Muscle layer of duodenum (tissue), 2 donors: ENCODE data around the gene SRP72.

Experiments used
- H3K27ac ChIP-seq: one replicate; pipeline ENCODE4 v1.7.0; 2013; ENCODE audit warnings: mild to moderate bottlenecking, low read length
- H3K27me3 ChIP-seq: one replicate; pipeline ENCODE4 v1.7.0; 2013; ENCODE audit warnings: low read depth, mild to moderate bottlenecking, control low read depth, low read length
- H3K36me3 ChIP-seq, 2 donors: one replicate each; pipeline ENCODE4 v1.7.0; 2013; ENCODE audit warnings: low read length in 2 of 2, control low read depth in 1 of 2, mild to moderate bottlenecking in 1 of 2; ENCODE audit not compliant: insufficient read depth in 2 of 2, control insufficient read depth in 1 of 2
- H3K4me1 ChIP-seq, 2 donors: one replicate each; pipeline ENCODE4 v1.7.0; 2013; ENCODE audit warnings: low read length in 2 of 2, mild to moderate bottlenecking in 2 of 2, control low read depth in 1 of 2, moderate library complexity in 1 of 2; ENCODE audit not compliant: insufficient read depth in 2 of 2, control insufficient read depth in 1 of 2
- H3K4me3 ChIP-seq, 2 donors: one replicate each; pipeline ENCODE4 v1.7.0; 2013; ENCODE audit warnings: low read length in 2 of 2, low read depth in 1 of 2, mild to moderate bottlenecking in 1 of 2
- H3K9me3 ChIP-seq, 2 donors: one replicate each; pipeline ENCODE4 v1.7.0; 2013; ENCODE audit warnings: low read length in 2 of 2, control low read depth in 1 of 2, mild to moderate bottlenecking in 1 of 2; ENCODE audit not compliant: control insufficient read depth in 1 of 2
- donor health status: healthy.

The SRP72 gene, protein sequence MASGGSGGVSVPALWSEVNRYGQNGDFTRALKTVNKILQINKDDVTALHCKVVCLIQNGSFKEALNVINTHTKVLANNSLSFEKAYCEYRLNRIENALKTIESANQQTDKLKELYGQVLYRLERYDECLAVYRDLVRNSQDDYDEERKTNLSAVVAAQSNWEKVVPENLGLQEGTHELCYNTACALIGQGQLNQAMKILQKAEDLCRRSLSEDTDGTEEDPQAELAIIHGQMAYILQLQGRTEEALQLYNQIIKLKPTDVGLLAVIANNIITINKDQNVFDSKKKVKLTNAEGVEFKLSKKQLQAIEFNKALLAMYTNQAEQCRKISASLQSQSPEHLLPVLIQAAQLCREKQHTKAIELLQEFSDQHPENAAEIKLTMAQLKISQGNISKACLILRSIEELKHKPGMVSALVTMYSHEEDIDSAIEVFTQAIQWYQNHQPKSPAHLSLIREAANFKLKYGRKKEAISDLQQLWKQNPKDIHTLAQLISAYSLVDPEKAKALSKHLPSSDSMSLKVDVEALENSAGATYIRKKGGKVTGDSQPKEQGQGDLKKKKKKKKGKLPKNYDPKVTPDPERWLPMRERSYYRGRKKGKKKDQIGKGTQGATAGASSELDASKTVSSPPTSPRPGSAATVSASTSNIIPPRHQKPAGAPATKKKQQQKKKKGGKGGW

DNA sequence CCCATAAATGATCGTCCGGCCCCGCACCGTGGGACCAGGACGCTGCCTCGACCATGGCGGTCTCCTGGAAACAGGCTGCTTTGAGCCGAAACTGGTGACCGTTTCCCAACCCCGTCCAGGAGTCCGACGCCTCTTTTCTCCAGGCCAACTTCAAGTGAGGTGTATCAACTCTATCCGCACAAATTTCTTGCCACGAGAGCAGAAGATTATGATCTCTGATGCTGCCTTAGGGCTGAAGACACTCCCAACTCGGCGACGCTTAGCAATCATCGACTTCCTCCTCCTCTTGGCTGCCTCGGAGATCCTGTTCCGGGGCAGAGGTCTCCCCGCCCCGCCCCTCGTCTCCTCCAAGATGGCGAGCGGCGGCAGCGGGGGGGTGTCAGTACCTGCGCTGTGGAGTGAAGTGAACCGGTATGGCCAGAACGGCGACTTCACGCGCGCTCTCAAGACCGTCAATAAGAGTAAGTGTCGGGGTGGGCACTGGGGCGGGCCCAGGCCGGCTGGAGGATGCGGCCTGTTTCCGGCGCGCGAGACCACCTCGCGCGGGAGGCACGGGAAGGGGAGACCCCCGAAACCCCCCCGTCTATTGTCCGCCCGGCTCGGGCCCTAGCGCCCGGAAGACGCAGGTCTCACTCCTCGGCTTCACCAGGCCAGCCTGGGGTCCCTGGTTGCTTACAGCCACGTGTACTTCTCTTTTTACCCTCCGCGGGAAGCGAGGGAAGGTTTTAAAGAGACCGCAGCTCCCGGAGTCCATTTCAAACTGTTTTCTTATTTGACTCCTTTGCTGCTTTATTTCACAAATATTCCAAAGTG is at the start of gene SRP72:
SRP72 (plus strand) TSS at position 334 of the 813 bp plus-strand sequence; CDS start at position 353, 19 bp downstream.
- Histone ChIP-seq H3K9me3 (no peaks in the 10 kb centered on the region), H3K27me3 (no peaks in the 10 kb centered on the region), H3K36me3 (peaks cover 8 to 15% of the 10 kb centered on the region in 2 donors), H3K4me3 (peak within 1 kb of the TSS; percentile 95 to 100), H3K4me1 (peaks cover 14 to 37% of the 10 kb centered on the region in 2 donors), H3K27ac (peak within 1 kb of the TSS; percentile 95)

DNA sequence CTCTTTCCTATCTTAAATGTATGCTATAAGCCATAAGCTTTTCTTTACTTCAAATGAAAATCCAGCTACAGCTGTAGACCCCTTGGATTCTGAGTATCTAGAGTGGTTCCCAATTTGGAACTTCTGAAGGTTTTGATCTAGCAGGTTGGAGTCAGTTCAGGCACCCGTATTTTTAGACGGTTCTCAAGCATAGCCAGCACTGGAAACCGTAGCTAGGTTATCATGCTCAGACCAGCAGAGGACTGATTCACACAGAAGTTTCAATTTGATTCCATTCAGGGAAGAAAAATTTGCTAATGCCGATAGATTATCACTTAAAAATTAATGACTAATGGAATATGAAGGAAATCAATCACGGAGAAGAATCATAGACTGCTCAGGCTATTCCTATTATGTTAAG is 43.2 kb upstream of the SRP72 start:
- Histone ChIP-seq H3K4me1 (no peaks in the 10 kb centered on the region), H3K4me3 (no peak overlapping the region), H3K27ac (no peak overlapping the region), H3K27me3 (no peaks in the 10 kb centered on the region), H3K9me3 (no peaks in the 10 kb centered on the region), H3K36me3 (no peaks in the 10 kb centered on the region)

DNA sequence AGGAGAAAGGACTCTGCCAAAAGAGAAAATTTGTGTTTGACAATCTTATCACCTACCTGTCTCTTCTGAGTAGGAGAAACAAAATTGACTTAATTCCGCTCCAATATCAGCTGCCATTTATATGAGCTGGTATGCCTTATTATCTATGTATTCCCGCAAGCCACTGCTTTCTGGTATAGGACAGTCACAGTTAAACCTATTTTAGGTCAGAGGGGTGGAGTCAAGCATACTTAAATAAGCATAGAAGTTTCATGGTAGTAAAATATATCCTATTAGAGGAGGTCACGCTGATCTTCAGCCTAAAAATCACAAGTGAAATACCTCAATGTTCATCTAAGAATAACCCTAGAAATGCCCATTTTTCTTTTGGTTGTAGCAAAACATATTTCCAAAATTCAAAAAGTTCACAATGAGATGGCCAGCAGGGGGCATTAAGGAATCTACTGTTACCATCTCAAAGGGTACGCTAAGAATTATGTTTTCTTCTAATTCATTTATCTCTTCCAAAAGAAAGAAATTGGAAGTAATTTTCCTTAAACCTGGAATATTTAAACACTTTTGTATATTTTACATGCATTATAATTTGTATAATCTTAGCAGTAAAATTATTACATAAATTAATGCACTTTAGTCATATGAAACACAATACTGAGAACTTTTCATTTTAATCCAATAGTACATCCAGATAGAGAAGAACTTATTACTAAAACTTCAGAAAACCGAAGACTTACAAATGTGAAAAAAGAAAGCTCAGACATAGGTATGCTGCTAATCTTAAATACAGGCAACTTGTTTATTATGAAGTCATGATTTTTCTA is 42.5 kb upstream of the SRP72 start:
- Histone ChIP-seq H3K4me3 (no peak overlapping the region), H3K27ac (no peak overlapping the region), H3K27me3 (no peaks in the 10 kb centered on the region), H3K4me1 (no peaks in the 10 kb centered on the region), H3K36me3 (no peaks in the 10 kb centered on the region), H3K9me3 (no peaks in the 10 kb centered on the region)

DNA sequence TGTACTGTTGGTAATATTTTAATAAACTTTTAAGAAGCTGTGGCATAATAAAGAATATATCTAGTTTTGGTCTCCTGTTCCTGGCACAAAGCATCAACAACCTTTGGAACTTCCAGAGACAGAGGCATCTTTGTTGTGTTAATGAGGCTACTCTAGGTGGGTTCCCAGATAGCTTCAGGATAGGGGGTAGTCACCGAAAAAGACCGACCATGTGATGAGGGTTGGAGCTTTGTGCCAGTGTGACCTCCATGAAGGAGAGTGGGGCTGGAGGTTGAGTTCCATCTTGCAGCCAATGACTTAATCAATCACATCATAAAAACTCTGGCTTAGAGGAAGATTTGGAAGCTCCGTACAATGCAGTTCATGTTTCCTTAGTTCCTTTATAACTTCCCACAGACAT is 41.9 kb upstream of the SRP72 start:
- Histone ChIP-seq H3K27ac (no peak overlapping the region), H3K27me3 (no peaks in the 10 kb centered on the region), H3K9me3 (no peaks in the 10 kb centered on the region), H3K36me3 (no peaks in the 10 kb centered on the region), H3K4me3 (no peak overlapping the region), H3K4me1 (no peaks in the 10 kb centered on the region)

DNA sequence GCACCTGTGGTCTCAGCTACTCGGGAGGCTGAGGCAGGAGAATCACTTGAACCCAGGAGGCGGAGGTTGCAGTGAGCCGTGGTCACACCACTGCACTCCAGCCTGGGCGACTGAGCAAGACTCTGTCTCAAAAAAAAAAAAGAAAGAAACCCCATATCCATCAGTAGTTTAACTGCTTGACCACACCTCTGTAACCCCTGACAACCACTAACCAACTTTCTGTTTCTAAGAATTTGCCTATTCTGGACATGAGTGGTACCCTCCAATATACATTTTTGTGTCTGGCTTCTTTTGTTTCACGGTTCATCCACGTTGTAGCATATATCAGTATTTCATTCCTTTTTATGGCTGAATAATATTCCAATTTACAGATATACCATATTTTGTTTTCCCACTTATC is 41.1 kb upstream of the SRP72 start:
- Histone ChIP-seq H3K27ac (no peak overlapping the region), H3K9me3 (no peaks in the 10 kb centered on the region), H3K27me3 (no peaks in the 10 kb centered on the region), H3K4me3 (no peak overlapping the region), H3K36me3 (no peaks in the 10 kb centered on the region), H3K4me1 (no peaks in the 10 kb centered on the region)

DNA sequence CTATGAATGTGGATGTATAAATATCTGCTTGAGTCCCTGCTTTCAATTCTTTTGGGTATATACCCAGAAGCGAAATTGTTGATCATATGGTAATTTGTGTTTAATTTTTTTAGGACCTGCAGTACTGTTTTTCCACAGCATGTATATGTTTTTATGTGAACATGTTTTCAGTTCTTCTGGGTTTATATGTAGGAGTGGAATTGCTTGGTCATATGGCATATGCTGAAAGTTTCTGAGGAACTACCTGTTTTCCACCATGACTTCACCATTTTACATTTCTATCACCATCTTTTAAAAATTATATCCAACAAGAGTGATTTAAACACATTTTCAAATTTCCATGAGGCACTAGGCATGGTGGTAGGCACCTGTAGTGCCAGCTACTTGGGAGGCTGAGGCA is 40.2 kb upstream of the SRP72 start:
- Histone ChIP-seq H3K36me3 (no peaks in the 10 kb centered on the region), H3K27ac (no peak overlapping the region), H3K4me3 (no peak overlapping the region), H3K9me3 (no peaks in the 10 kb centered on the region), H3K27me3 (no peaks in the 10 kb centered on the region), H3K4me1 (no peaks in the 10 kb centered on the region)

DNA sequence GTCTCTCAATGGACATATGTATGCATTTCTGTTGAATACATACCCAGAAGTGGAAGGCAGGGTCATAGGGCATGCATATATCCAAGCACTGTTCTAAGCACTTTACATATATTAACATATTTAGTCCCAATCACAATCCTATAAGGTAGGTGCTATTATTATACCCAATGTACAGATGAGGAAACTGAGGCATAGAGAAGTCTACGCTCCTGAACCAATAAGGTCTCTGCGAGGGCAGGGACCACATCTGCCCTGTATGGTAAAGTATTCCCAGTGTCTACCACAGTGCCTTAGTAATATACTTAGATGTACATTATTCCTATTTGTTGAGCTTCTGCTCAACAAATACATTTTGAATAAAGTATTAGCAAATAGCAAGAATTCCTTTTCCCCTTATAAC is 37.2 kb upstream of the SRP72 start:
- Histone ChIP-seq H3K9me3 (no peaks in the 10 kb centered on the region), H3K27me3 (no peaks in the 10 kb centered on the region), H3K4me1 (peaks cover 5% of the 10 kb centered on the region in 2 donors), H3K27ac (no peak overlapping the region), H3K36me3 (no peaks in the 10 kb centered on the region), H3K4me3 (no peak overlapping the region)

DNA sequence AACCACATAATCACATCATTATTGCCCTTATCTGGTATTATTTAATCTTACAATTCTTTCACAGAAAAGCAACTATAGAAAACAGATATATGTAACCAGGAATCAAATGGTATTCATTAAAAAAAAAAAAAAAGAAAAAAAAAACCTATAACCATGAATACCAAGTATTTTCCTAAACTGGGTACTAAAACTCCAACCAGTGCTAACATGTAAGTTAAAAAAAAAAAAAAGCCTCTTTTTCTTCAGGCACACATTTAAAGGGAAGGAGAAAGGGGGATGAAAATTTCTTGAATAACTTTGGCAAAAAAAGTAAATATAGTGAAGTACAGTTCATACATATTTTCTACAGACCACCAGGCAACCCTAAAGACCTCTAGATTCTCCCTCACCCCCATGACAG is 34.1 kb upstream of the SRP72 start:
- no peaks in the 10 kb centered on the region for H3K27me3 ChIP-seq
- no peak overlapping the region for H3K4me3 ChIP-seq

DNA sequence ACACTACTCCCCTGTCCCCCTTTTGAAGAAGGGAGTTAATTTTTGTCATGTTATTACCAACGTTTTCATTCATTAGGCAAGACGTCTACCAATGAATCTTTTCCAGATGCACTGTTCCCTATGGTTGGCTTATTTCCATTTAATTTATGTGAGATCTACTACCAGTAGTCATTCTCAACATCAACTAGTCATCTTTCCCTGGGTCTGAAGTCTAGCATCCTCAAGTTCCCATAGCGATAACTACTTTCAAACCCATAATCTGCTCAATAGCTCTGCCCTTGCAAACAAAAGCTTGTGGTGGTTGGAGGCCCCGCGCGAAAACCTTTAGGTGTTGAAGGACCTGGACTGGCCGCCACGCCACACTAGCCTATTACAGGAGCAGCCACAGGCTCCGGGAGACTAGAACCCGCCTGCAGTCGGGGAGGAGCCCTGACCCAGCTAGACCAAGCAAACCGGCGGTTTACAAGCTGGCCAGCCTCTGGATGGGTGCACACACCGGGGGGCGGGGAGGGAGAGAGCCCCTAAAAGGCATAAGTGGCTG is 32.7 kb upstream of the SRP72 start:
- Histone ChIP-seq H3K4me3 (peak overlapping the region; percentile 79 to 92), H3K27ac (peak overlapping the region; percentile 87), H3K27me3 (no peaks in the 10 kb centered on the region)

More for the DNA sequence above, 34.1 kb upstream of the SRP72 start:
- Histone ChIP-seq H3K27ac (no peak overlapping the region), H3K4me1 (peaks cover 5 to 15% of the 10 kb centered on the region in 2 donors), H3K36me3 (no peaks in the 10 kb centered on the region), H3K9me3 (no peaks in the 10 kb centered on the region)

DNA sequence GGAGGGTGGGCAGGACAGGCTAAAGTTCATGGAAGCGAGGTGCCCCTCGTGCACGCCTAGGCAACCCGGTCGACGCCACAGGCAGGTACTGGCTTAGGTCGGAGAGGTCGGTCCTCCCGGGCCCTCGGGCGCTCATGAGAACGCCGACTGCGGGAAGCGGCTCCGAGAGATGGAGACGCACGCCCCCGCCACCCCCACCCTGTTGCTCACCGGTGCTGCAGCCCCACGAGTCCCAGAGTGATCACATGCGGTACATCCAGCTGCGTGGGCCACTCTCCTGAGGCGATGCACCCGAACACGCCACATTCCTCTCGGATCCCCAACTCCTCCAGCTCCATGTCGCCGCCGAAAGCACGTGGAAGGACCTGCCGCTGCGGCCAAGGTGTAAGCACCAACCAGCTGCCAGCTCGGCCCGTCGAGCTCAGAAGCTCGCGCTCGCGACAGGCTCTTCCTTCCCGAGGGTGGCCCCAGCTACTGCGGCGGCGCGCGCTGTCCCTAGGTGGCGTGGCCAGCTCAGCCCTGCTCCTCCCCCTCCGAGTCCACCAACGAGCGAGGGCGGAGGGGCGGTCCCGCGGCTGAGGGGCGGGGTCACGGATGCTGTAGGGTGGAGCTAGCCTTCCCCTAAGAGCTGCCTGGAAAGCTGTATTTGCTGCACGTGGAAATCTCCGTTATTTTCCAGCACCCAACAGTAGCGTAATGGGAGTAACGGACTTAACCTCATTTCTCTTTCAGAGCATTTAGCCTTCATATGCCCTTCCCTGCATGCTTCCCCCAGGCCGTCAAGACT is 32.1 kb upstream of the SRP72 start, which contains the start of gene PPAT:
PPAT (minus strand) TSS at position 476 of the 787 bp plus-strand sequence; CDS start at position 338, 138 bp downstream.
- H3K36me3 ChIP-seq: no peaks in the 10 kb centered on the region
- peak within 1 kb of the TSS; percentile 79 to 92 for H3K4me3 ChIP-seq
- H3K9me3 ChIP-seq: no peaks in the 10 kb centered on the region
- peaks cover 5 to 15% of the 10 kb centered on the region in 2 donors for H3K4me1 ChIP-seq
- H3K27ac ChIP-seq: peak within 1 kb of the TSS; percentile 87
- H3K27me3 ChIP-seq: no peaks in the 10 kb centered on the region

More for the DNA sequence above, 32.7 kb upstream of the SRP72 start:
- Histone ChIP-seq H3K9me3 (no peaks in the 10 kb centered on the region), H3K4me1 (peaks cover 5 to 15% of the 10 kb centered on the region in 2 donors), H3K36me3 (no peaks in the 10 kb centered on the region)
